GM18868 (cell line): ENCODE data around the gene ANXA1.
"Not testable (repeated sequence)": the region's sequence is repeated elsewhere in the genome, so short reads cannot be mapped to it uniquely, and the experiment has no call there.

ENCODE experiments used
- ATAC-seq: cut with Tn5 transposase; IDR thresholded peaks from one replicate; pipeline ENCODE4 v1.9.1; 2021; ENCODE audit warnings: mild to moderate bottlenecking, moderate library complexity; ENCODE audit not compliant: unreplicated experiment

ANXA1 gene

GRCh38 chr9:73165911-73166310, 14.2 kb downstream of the ANXA1 start:
- ATAC-seq: no peak

DNA sequence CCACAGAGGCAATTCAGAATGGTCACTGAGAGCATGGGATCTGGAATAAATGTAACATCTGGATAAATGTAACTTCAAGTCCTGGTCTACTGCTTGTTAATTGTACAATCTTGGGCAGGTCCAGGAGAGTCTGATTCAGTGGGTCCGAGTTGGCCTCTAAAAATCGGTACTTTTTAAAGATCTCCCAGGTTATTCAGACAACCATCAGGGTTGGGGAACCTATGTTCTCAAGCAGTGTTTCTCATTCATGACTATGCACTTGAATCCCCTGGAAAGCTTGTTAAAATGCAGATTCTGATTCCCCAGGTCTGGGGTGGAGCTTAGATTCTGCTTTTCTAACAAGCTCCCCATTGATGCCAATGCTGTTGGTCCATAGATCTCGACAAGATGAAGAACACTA, 14.8 kb downstream of the ANXA1 start:
- no peak for ATAC-seq

- no peak for ATAC-seq
Observed at GRCh38 chr9:73167614-73168013, 15.9 kb downstream of the ANXA1 start.

DNA sequence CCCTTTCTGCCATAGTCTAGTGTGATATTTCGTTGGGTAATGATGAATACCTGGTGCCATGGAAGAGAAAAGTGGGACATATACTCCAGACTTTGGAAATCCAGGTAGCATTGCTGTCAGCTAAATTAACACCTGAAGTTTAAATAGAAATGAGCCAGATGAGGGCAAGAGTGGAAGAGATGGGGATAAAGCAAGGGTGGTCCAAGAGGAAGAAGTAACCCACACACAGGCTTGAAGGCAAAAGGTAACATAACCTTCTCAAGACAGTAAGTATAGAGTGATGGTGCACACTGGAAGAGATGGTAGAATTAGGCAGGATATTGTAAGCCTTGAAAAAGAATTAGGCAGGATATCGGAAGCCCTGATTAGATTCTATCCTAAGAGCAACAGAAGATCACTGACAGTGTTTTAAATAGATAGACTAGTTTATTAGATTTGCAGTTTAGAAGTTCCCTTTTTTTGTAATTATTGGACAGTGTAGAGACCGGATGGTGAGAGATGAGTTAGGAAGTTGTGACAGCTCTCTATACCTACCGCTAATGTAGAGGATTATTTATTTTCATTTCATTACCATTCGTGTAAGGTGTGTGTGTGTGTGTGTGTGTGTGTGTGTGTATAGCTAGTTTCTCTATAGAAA, 16.8 kb downstream of the ANXA1 start:
- no peak for ATAC-seq

GRCh38 chr9:73170185-73170957, 18.7 kb downstream of the ANXA1 start:
- no peak for ATAC-seq

DNA sequence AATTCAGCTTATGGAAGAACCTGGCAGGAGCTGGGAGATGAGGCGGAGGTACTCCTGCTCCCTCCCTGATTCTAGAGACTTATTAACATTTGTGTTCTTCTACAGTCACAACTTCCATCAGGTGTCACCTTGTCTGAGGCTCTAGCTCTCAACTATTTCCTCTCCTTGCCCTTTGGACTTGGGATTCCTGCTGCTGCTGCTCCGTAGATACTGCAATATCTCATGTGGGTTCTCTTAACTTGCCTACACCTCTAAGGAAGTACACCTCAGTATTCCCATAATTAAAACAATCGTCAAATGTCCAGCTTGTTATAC, 21.2 kb downstream of the ANXA1 start:
- no peak for ATAC-seq

DNA sequence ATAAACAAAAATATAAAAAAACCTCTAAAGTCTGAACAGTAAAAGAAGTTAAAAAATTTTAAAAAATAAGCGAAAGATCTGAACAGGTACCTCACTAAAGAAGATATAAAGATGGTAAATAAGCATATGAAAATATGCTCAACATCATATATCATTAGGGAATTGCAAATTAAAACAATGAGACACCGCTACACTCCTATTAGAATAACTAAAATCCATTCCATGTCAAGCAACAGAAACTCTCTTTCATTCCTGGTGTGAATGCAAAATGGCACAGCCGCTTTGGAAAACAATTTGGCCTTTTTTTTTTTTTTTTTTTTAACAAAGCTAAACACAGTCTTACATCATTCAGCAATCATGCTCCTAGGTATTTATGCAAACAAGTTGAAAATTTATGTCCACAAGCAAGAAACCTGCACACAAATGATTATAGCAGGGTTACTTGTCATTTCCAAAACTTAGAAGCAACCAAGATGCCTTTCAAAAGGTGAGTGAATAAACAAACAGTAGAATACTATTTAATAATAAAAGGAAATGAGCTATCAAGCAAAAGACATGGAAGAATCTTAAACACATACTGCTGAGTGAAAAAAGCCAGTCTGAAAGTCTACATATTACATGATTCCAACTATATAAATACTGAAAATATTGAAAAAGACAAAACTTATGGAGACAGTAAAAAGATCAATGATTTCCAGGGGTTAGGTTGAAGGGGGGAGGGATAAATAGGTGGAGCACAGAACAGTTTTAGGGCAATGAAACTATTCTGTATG, 22.1 kb downstream of the ANXA1 start:
- no peak for ATAC-seq

DNA sequence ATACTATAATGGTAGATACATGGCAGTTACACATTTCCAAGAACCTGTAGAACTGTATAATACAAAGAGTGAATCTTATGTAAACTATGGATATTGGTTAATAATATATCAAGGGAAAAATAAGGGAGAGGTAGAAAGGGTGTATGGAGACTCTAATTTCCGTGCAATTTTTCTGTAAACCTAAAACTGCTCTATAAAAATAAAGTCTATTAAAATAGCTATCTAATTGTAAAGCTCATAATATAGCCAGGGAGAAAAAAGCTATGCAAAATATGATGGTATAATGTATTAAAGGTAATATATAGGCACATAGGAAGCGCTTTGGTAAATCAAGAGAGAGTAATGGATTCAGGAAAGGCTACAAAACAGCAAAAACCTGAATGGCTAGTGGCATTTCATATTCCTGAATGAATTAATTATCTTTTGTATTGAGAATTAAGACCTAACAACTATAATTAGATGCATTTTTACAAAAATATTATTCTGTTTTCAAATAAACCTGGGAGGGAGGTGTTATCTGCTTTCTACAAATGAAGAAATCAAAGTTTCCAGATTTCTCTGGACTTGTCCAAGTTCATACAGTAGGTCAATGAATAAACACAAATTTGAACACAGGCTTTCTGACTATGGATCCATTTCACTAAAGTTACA, 22.8 kb downstream of the ANXA1 start:
- no peak for ATAC-seq

DNA sequence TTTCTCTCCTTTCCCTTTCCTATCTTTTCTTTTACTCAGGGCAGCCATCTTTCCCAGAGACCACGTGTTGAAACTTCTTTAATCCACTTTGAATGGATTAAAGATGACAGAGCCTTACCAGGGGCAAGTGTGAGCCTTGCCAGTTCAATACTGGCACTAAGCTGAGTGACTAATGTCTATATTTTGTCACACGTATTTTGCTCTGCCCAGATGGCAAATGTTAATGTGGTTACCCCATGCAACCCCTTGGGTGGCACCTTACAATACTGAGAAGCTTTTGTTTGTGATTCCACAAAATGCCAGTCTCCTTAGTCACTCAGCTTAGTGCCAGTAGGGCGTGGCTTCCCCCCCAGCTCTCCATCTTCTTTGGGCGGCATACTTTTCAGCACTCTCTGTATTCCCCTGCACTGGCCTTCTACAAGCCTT, 24.8 kb downstream of the ANXA1 start:
- no peak for ATAC-seq

DNA sequence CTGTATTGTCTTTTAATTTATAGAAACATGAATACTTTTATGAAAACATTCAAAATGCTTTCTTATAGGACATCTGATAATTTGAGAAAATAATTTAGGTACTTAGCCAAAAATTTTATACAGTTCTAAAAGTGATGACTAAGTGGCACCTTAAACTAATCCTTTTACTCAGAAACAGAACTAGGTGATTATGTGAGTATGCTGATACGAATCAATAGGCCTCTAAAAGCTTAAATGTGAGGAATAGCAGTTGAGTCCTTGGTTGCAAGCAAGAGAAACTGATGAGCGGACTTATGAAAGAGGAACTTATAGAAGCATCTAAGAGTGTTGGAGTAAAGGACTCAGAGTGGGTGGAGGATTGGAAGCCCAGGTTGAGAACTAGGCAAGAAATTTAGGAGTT, 26.4 kb downstream of the ANXA1 start:
- ATAC-seq: no peak

GRCh38 chr9:73179589-73179988, 27.9 kb downstream of the ANXA1 start:
- ATAC-seq: peak; percentile 41

DNA sequence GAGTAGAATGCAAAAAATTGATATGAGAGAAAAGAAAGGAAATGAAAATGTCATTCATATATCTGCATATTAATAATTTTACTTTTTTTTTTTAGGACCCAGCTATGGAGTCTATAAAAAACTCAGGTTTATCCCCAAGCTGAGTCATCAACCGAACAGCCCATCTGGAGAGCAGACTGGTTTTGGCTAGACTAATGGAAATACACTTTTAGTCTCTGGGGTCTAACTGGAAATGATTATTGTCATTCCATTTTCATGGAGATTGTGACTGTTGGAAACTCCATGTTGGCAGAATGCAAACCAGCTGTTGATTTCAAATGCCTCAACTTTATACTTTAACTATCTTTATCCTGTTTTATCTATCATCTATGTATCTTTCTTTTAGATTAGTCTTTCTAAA, 28.7 kb downstream of the ANXA1 start:
- no peak for ATAC-seq

GRCh38 chr9:73182928-73183327, 31.3 kb downstream of the ANXA1 start:
- ATAC-seq: no peak

DNA sequence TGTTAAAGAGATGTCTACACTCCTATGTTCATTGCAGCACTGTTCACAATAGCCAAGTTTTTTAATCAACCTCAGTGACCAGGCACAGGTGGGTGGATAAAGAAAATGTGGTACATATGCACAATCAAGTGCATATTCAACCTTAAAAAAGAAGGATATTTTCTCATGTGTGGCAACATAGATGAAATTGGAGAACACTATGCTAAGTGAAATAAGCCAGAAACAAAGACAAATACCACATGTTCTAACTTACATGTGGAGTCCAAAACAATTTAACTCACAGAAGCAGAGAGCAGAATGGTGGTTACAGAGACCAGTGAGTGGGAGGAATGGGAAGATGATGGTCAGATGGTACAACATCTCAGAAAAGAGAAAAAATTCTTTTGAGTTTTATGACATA, 31.8 kb downstream of the ANXA1 start:
- no peak for ATAC-seq

- peak; percentile 33 for ATAC-seq
Observed at GRCh38 chr9:73183917-73184861, 32.5 kb downstream of the ANXA1 start.

DNA sequence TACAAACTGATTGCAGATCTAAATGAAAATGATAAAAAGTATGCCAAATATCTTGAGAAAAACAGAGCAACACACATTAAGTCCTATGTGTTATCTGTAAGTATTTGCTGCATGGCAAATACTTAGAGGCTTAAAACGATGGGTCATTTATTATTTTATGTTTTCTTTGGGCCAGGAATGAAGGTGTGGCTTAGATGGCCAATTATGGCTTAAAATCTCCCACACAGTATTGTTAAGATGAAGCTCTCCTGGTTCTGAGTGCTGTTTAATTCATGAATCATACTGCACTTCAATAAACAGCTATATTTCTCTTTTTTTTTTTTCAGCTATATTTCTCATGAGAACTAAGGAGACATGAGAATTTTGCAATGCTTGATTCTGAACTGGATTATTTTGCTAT, 39.4 kb downstream of the ANXA1 start:
- ATAC-seq: not testable (repeated sequence)

- ATAC-seq: no peak
Observed at GRCh38 chr9:73194284-73194683, 42.6 kb downstream of the ANXA1 start.

GRCh38 chr9:73199448-73199847, 47.8 kb downstream of the ANXA1 start:
- no peak for ATAC-seq

- ATAC-seq: no peak
Observed at GRCh38 chr9:73199886-73200285, 48.2 kb downstream of the ANXA1 start.

DNA sequence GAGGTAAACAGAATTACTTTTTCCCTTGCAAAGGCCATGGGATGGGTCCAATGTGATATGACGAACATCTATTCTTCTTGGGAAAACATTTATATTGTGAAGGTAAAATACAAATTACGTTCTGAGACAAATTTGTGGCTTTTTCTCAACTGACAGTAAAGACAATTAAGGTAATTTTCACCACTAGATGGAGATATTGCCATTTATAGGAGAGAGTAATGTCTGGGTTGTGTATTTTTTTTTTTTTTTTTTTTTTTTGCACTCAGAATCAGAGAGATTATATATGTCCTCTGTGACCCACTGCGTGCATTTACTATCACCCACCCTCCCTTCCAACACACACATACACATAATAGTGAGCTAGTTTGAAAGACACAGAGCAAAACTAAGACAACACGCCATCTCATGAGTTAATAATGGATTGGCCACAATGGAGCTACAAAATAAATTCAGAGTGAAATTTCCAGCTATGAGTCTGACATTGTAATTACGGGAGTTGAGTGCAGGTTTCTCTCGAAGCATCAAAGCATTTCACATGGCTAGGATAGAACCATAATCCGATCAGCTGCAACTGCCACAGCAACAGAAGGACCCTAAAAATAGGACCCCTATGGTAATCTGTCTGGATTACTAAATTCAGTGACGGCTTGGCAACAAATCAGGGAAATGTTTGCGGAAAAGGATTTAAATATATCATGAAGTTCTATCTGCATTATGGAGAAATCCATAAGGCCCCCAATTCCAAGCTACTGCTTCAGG, 49.2 kb downstream of the ANXA1 start:
- peak; percentile 57 for ATAC-seq
